PFSK-1 (cell line): Measurements from ENCODE around the gene CC2D1B.
A peak's percentile ranks its signal among the peaks of the same experiment; 100 is the strongest.

Experiments used
- POLR2AphosphoS5 ChIP-seq: IDR thresholded peaks from 2 replicates; pipeline ENCODE4 v1.6.1; 2012; ENCODE audit warnings: low read depth, mild to moderate bottlenecking, control low read depth, low read length, moderate library complexity
- SIN3A ChIP-seq: IDR thresholded peaks from 2 replicates; pipeline ENCODE4 v1.6.1; 2012; ENCODE audit warnings: mild to moderate bottlenecking, low read length, moderate library complexity, borderline replicate concordance; ENCODE audit not compliant: insufficient read depth
- TAF1 ChIP-seq: IDR thresholded peaks from 2 replicates; pipeline ENCODE4 v1.6.1; 2012; ENCODE audit warnings: low read length, control low read depth, borderline replicate concordance; ENCODE audit not compliant: insufficient read depth
- TF ChIP-seq, protein P1 (sequence below), 2 experiments: IDR thresholded peaks; 2 replicates each; pipeline versions ENCODE4 v1.6.1 to v1.8.0; 2011 to 2012; ENCODE audit warnings: low read depth in 2 of 2, low read length in 2 of 2, control low read depth in 1 of 2, inconsistent platforms in 1 of 2, mild to moderate bottlenecking in 1 of 2, moderate library complexity in 1 of 2; ENCODE audit not compliant: insufficient read depth in 1 of 2

DNA sequence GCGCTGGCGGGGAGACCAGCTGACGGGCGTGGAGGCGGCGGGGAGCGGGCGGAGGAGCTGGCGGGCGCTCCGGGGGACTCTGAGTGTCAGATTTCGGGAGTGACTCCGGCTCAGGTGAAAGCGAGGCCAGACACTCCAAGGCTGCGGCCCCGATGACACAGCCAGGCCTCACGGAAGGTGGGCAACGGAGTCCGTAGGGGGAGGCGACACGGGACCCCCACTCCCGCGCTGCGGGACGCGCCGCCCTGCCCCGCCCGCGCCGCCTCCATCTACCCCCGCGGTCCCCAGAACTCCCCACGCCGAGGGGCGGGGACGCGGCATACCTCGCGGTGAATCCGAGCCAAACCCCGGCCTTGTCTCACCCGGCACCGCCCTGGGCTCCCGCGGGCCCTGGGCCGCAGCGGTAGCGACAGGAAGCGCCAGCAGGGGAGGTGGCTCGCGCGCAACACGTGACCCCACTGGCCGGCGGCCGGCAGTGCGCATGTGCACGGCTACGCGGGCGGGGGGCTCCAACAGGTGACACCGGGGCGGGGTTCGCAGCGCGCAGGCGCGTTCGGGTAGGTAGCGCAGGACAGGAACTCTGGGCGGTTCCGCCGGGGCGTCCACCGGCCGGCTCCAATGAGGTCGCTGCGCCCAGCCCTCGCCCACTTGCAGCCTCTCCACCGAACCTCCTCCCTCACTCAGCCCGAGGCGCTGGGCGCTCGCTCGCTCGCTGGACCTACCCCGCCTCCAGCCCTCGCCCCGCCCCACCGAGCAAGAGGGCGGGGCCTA is at the start of gene CC2D1B:
- TF ChIP-seq POLR2AphosphoS5: peak; percentile 94
- TF ChIP-seq TAF1: peak; percentile 79; the same call in 1 of the 2 replicates
- TF ChIP-seq, protein P1, sequence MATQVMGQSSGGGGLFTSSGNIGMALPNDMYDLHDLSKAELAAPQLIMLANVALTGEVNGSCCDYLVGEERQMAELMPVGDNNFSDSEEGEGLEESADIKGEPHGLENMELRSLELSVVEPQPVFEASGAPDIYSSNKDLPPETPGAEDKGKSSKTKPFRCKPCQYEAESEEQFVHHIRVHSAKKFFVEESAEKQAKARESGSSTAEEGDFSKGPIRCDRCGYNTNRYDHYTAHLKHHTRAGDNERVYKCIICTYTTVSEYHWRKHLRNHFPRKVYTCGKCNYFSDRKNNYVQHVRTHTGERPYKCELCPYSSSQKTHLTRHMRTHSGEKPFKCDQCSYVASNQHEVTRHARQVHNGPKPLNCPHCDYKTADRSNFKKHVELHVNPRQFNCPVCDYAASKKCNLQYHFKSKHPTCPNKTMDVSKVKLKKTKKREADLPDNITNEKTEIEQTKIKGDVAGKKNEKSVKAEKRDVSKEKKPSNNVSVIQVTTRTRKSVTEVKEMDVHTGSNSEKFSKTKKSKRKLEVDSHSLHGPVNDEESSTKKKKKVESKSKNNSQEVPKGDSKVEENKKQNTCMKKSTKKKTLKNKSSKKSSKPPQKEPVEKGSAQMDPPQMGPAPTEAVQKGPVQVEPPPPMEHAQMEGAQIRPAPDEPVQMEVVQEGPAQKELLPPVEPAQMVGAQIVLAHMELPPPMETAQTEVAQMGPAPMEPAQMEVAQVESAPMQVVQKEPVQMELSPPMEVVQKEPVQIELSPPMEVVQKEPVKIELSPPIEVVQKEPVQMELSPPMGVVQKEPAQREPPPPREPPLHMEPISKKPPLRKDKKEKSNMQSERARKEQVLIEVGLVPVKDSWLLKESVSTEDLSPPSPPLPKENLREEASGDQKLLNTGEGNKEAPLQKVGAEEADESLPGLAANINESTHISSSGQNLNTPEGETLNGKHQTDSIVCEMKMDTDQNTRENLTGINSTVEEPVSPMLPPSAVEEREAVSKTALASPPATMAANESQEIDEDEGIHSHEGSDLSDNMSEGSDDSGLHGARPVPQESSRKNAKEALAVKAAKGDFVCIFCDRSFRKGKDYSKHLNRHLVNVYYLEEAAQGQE (IDR thresholded peaks at IDR 0.05; ENCODE audit: insufficient read depth in 1 of 2, low read depth in 2 of 2, low read length in 2 of 2): peak in 1 of 2 experiments; percentile 59; a peak in 1 of 4 replicates
- TF ChIP-seq SIN3A: peak; percentile 83; the same call in 1 of the 2 replicates
